ENCODE measurements around the gene OPN1LW. TPM values are rescaled to one million over a fixed set of nuclear protein-coding genes. Genes with fewer than 3 reads are reported as not detected.
"Not testable (repeated sequence)": the region's sequence is repeated elsewhere in the genome, so short reads cannot be mapped to it uniquely, and the experiment has no call there.

The OPN1LW gene
- total RNA-seq = not detected in 2 replicates
- polyA plus RNA-seq = not detected in 2 replicates
- not detected in 2 replicates for polyA plus RNA-seq (2011; cell fraction: cytosol; rRNA removed)
- polyA plus RNA-seq (2011; cell fraction: nucleus; rRNA removed) = not detected in 2 replicates
- not detected in 2 replicates for polyA plus RNA-seq (2012)
- polyA minus RNA-seq = not detected in 2 replicates
- not detected for polyA minus RNA-seq (2011; cell fraction: cytosol; rRNA and poly(A)+ RNA removed)
- not detected in 2 replicates for polyA minus RNA-seq (2011; cell fraction: nucleus; rRNA and poly(A)+ RNA removed)
- not detected for Bru-seq, nascent RNA
- BruChase-seq, experiment 1, labeled RNA remaining after a 6-hour chase = not detected
- not detected for BruChase-seq, experiment 2, labeled RNA remaining after a 2-hour chase
- long read RNA-seq = 0 reads

DNA sequence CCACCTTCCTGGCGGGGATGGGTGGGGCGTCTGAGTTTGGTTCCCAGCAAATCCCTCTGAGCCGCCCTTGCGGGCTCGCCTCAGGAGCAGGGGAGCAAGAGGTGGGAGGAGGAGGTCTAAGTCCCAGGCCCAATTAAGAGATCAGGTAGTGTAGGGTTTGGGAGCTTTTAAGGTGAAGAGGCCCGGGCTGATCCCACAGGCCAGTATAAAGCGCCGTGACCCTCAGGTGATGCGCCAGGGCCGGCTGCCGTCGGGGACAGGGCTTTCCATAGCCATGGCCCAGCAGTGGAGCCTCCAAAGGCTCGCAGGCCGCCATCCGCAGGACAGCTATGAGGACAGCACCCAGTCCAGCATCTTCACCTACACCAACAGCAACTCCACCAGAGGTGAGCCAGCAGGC is at the start of gene OPN1LW:
OPN1LW (plus strand) TSS at position 234 of the 400 bp plus-strand sequence; CDS start at position 275, 41 bp downstream.
- BruUV-seq (replicated peaks); FAIRE-seq; H4K20me1 ChIP-seq (replicated peaks; ENCODE audit: control insufficient read depth, extremely low read depth, insufficient read depth, low read length); intact Hi-C loops (cut with micrococcal nuclease); H3K27ac ChIP-seq (ENCODE audit: insufficient read depth, low read depth, low read length); H3K4me2 ChIP-seq (ENCODE audit: insufficient read depth, low read length); DNase-seq (ENCODE audit: low read depth, low spot score); H3K9me3 ChIP-seq (replicated peaks; ENCODE audit: control insufficient read depth, insufficient read depth, low read length); POLR2A ChIA-PET; H3K36me3 ChIP-seq (ENCODE audit: control insufficient read depth in 2 of 2, extremely low read depth in 1 of 2, insufficient read depth in 2 of 2, low read length in 2 of 2); H3K79me2 ChIP-seq (ENCODE audit: control insufficient read depth, insufficient read depth, low read length); H3K27me3 ChIP-seq (ENCODE audit: control insufficient read depth in 2 of 2, insufficient read depth in 2 of 2, low read length in 2 of 2); dilution Hi-C loops (cut with MboI; ENCODE audit: extremely low pct_ligation_motif_present, low sequenced_read_pairs); H3K4me3 ChIP-seq (replicated peaks in 1 of 3; ENCODE audit: insufficient read depth in 1 of 3, low read depth in 1 of 3, low read length in 3 of 3); H3K9ac ChIP-seq (replicated peaks; ENCODE audit: extremely low read depth, insufficient read depth, low read length); H2AFZ ChIP-seq (ENCODE audit: low read depth, low read length); H3K9me1 ChIP-seq (replicated peaks; ENCODE audit: control insufficient read depth, extremely low read depth, insufficient read depth, low read length); H3K4me1 ChIP-seq (ENCODE audit: control insufficient read depth, extremely low read depth, insufficient read depth, low read length); CTCF ChIA-PET: not testable (repeated sequence)

DNA sequence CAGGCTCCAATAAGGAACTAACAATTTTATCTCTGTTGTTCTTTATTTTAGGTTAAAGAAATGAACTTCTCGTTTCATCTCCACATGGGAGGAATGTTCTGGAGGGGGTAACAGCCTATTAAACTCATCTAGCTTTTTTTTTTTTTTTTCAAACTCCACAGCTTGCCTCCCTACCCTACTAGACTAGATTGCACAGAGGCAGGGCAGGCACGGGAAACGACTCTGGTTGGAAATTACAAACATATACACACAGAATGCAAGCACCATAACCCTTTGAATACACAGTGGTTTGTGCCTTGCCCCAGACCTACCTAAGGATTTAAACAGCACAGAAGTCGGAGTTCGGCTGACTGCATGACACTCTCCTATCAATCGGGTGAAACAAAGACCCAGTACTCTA is 49.2 kb upstream of the OPN1LW start:
- dilution Hi-C loops (cut with MboI; ENCODE audit: extremely low pct_ligation_motif_present, low sequenced_read_pairs) (no loop called here), intact Hi-C loops (cut with micrococcal nuclease) (no loop called here)
- H3K4me2 ChIP-seq (ENCODE audit: insufficient read depth, low read length) = peak overlapping the region; percentile 88
- no peaks in the 10 kb centered on the region for H3K9me3 ChIP-seq (replicated peaks; ENCODE audit: control insufficient read depth, insufficient read depth, low read length)
- H3K27me3 ChIP-seq (ENCODE audit: control insufficient read depth in 2 of 2, insufficient read depth in 2 of 2, low read length in 2 of 2) = peaks cover 0 to 3% of the 10 kb centered on the region in 2 experiments
- no TSS peak for BruUV-seq (replicated peaks)
- H4K20me1 ChIP-seq (replicated peaks; ENCODE audit: control insufficient read depth, extremely low read depth, insufficient read depth, low read length) = peaks cover 5% of the 10 kb centered on the region
- no peak overlapping the region for H3K4me3 ChIP-seq (replicated peaks in 1 of 3; ENCODE audit: insufficient read depth in 1 of 3, low read depth in 1 of 3, low read length in 3 of 3)
- H3K9ac ChIP-seq (replicated peaks; ENCODE audit: extremely low read depth, insufficient read depth, low read length) = no peak overlapping the region
- CTCF ChIA-PET = interaction anchor here (1.2 to 1.4 kb wide), 2 partner anchors 11 to 44 kb away, joined by 3 read pairs; no protein-coding TSS in a partner anchor
- no peak overlapping the region for H3K27ac ChIP-seq (ENCODE audit: insufficient read depth, low read depth, low read length)
- DNase-seq (ENCODE audit: low read depth, low spot score) (no peak), FAIRE-seq (no peak)
- peaks cover 63% of the 10 kb centered on the region for H3K79me2 ChIP-seq (ENCODE audit: control insufficient read depth, insufficient read depth, low read length)
- no peak for TF ChIP-seq POLR2A (IDR thresholded peaks at IDR 0.05; ENCODE audit: low read depth, low read length)
- TF ChIP-seq EZH2 (IDR thresholded peaks at IDR 0.05; ENCODE audit: borderline replicate concordance, low read depth, low read length, severe bottlenecking) = no peak
- no peak for TF ChIP-seq MYC (IDR thresholded peaks at IDR 0.05; ENCODE audit: low read depth, low read length)
- TF ChIP-seq, protein P1, sequence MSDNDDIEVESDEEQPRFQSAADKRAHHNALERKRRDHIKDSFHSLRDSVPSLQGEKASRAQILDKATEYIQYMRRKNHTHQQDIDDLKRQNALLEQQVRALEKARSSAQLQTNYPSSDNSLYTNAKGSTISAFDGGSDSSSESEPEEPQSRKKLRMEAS (IDR thresholded peaks at IDR 0.05; ENCODE audit: insufficient read depth, insufficient read length) = no peak
- TF ChIP-seq POLR2AphosphoS5 (IDR thresholded peaks at IDR 0.05; ENCODE audit: insufficient read depth, low read depth, low read length) = no peak
- no peak for TF ChIP-seq FOS (IDR thresholded peaks at IDR 0.05; ENCODE audit: borderline replicate concordance, insufficient read depth, low read length)
- no peak for TF ChIP-seq JUN (IDR thresholded peaks at IDR 0.05; ENCODE audit: borderline replicate concordance, insufficient read depth, insufficient read length, low read depth)
- TF ChIP-seq, protein P2, sequence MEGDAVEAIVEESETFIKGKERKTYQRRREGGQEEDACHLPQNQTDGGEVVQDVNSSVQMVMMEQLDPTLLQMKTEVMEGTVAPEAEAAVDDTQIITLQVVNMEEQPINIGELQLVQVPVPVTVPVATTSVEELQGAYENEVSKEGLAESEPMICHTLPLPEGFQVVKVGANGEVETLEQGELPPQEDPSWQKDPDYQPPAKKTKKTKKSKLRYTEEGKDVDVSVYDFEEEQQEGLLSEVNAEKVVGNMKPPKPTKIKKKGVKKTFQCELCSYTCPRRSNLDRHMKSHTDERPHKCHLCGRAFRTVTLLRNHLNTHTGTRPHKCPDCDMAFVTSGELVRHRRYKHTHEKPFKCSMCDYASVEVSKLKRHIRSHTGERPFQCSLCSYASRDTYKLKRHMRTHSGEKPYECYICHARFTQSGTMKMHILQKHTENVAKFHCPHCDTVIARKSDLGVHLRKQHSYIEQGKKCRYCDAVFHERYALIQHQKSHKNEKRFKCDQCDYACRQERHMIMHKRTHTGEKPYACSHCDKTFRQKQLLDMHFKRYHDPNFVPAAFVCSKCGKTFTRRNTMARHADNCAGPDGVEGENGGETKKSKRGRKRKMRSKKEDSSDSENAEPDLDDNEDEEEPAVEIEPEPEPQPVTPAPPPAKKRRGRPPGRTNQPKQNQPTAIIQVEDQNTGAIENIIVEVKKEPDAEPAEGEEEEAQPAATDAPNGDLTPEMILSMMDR (IDR thresholded peaks at IDR 0.05; ENCODE audit: extremely low read depth in 1 of 2, insufficient read depth in 1 of 2, low read depth in 1 of 2, low read length in 2 of 2) = no peak
- no peak for TF ChIP-seq GATA2 (IDR thresholded peaks at IDR 0.05; ENCODE audit: insufficient read depth, insufficient read length, low read depth, low read length)
- peaks cover 0 to 2% of the 10 kb centered on the region in 2 experiments for H3K36me3 ChIP-seq (ENCODE audit: control insufficient read depth in 2 of 2, extremely low read depth in 1 of 2, insufficient read depth in 2 of 2, low read length in 2 of 2)
- peaks cover 24% of the 10 kb centered on the region for H3K4me1 ChIP-seq (ENCODE audit: control insufficient read depth, extremely low read depth, insufficient read depth, low read length)
- POLR2A ChIA-PET = no interaction called here
- H3K9me1 ChIP-seq (replicated peaks; ENCODE audit: control insufficient read depth, extremely low read depth, insufficient read depth, low read length) = no peaks in the 10 kb centered on the region
- no peak overlapping the region for H2AFZ ChIP-seq (ENCODE audit: low read depth, low read length)

Measured in endothelial cell of umbilical vein (primary cell).